ENCODE results near the gene THAP7. TPM values are rescaled to one million over a fixed set of nuclear protein-coding genes. Genes with fewer than 3 reads are reported as not detected.

Gene THAP7
- total RNA-seq, 1 experiment from 2014 or later, result 23.5 TPM

DNA sequence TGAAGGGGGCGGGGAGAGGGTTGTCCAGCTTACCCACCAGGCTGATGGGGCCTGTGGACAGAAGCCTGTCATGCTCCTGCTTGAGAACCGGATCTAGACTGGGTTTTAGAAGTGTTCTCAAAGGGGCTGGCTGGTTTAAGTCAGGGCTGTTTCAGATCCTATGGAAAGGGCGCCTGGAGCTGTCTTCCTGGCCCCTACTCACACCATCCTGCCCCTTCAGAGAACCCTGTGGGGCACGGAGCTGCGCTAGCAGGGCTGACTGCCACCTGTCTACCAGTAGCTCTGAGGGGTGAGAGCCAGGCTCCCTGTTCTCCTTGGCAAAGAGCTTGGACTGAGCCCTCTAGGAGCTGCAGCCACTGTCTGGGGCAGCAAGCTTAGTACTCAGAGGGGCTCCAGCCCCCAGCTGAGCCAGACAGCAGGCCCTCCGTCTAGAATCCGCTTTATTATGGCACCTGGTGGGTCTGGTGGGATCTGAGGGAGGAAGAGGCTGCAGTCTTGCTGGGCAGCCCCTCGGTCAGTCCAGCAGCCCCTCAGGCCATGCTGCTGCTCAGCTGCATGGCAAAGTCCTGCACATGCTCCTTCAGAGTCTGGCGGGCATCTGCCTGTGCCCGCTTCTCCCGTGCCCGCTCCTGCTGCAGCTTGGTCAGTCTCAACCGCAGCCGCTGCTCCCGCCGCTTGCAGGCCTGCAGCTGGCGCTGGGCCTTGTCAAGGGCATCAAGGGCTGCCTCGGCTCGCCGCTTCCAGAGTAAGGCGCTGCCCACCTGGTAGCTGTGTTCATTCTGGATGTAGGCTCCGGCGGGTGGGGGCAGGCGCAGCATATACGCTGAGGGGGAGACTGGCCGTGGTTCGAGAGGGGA, 2.3 kb downstream of the THAP7 start:
- TF ChIP-seq TCF7L2 (IDR thresholded peaks at IDR 0.05; ENCODE audit: low read depth, low read length) (no peak), POLR2AphosphoS5 (IDR thresholded peaks at IDR 0.05; ENCODE audit: low read depth, low read length) (peak; percentile 18; the same call in 1 of the 2 replicates), REST (IDR thresholded peaks at IDR 0.05; ENCODE audit: insufficient read depth in 1 of 2, low read depth in 2 of 2, low read length in 1 of 2) (no peak), SIN3A (IDR thresholded peaks at IDR 0.05; ENCODE audit: borderline replicate concordance, insufficient read depth, low read depth, low read length) (no peak)
- TF ChIP-seq, protein P1, sequence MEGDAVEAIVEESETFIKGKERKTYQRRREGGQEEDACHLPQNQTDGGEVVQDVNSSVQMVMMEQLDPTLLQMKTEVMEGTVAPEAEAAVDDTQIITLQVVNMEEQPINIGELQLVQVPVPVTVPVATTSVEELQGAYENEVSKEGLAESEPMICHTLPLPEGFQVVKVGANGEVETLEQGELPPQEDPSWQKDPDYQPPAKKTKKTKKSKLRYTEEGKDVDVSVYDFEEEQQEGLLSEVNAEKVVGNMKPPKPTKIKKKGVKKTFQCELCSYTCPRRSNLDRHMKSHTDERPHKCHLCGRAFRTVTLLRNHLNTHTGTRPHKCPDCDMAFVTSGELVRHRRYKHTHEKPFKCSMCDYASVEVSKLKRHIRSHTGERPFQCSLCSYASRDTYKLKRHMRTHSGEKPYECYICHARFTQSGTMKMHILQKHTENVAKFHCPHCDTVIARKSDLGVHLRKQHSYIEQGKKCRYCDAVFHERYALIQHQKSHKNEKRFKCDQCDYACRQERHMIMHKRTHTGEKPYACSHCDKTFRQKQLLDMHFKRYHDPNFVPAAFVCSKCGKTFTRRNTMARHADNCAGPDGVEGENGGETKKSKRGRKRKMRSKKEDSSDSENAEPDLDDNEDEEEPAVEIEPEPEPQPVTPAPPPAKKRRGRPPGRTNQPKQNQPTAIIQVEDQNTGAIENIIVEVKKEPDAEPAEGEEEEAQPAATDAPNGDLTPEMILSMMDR (IDR thresholded peaks at IDR 0.05), result no peak
- POLR2A ChIA-PET, result interaction anchor here (0.5 to 1.1 kb wide), 3 partner anchors 10 to 89 kb away, joined by 3 to 7 read pairs (median 6); no protein-coding TSS in a partner anchor
- ATAC-seq, result no peak
- no peak for DNase-seq (ENCODE audit: low read depth, low spot score)
- H3K27me3 ChIP-seq (ENCODE audit: control insufficient read depth, insufficient read depth, low read length), result no peaks in the 10 kb centered on the region
- H3K9me3 ChIP-seq (ENCODE audit: control insufficient read depth, insufficient read depth, low read depth, low read length), result no peaks in the 10 kb centered on the region
- CTCF ChIA-PET, result no interaction called here
- peaks cover 9% of the 10 kb centered on the region for H3K4me1 ChIP-seq (ENCODE audit: control insufficient read depth, insufficient read depth, low read length)
- no peak overlapping the region for H3K27ac ChIP-seq (ENCODE audit: low read length)
- no peaks in the 10 kb centered on the region; the same call in 1 of the 2 replicates for H3K36me3 ChIP-seq (ENCODE audit: control insufficient read depth, insufficient read depth, low read length)
- no peak overlapping the region for H3K4me3 ChIP-seq (ENCODE audit: low read depth in 2 of 2, low read length in 2 of 2)
- no TSS peak for BruUV-seq (replicated peaks)
- intact Hi-C loops (cut with micrococcal nuclease; ENCODE audit: unreplicated experiment) (no loop called here), in situ Hi-C loops (cut with HindIII; ENCODE audit: low pct_unique_long_range_greater_than_20kb, low sequenced_read_pairs) (no loop called here)

DNA sequence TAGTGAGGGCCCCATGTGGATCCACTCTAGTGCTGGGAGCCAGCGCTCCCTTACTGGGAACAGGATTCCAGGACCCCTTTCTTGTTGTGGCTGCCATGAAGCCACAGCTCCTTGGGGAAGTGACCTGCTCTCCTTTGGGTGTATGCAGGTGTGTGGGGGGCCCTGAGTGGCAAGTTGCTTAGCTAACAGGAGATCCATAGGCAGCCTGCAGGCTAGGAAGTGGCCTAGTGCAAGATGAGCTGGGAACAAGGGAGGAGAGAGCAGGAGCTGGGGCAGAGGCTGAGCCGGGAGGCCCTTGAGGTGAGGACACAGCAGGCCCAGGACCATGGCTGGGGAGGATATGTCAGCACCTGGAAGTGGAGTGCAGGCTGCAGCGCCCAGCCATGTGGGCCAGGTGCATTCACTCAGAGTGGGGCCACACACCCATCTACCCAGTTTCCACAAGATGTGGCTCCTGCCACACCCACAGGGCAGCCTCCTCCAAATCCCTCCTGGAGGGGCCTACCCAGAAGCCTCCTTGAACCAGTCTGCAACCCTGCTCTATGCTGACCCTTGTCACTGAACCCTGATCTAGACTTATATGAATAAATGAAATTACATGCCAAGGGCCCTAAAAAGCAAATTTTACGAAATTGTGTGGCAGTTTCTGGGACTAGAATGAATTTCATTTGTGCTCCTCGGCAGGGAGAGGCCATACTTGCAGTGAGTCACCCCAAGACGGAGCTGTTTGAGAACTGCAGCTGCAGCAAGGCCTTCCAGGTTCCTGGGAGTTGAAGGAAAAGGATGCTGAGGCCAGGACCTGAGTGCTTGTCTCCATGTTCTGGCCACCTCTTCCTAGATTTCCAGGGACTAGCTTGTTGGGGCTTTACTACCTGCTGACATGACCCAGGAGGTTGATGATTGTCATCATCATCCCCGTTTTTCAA, 3.2 kb downstream of the THAP7 start:
- Histone ChIP-seq H3K4me1 (ENCODE audit: control insufficient read depth, insufficient read depth, low read length) (peaks cover 9% of the 10 kb centered on the region), H3K27ac (ENCODE audit: low read length) (no peak overlapping the region), H3K9me3 (ENCODE audit: control insufficient read depth, insufficient read depth, low read depth, low read length) (no peaks in the 10 kb centered on the region), H3K27me3 (ENCODE audit: control insufficient read depth, insufficient read depth, low read length) (no peaks in the 10 kb centered on the region), H3K4me3 (ENCODE audit: low read depth in 2 of 2, low read length in 2 of 2) (no peak overlapping the region), H3K36me3 (ENCODE audit: control insufficient read depth, insufficient read depth, low read length) (no peaks in the 10 kb centered on the region; the same call in 1 of the 2 replicates)
- ATAC-seq (no peak), DNase-seq (ENCODE audit: low read depth, low spot score) (no peak)
- BruUV-seq (replicated peaks), result no TSS peak
- CTCF ChIA-PET, result no interaction called here
- peak; percentile 45 for TF ChIP-seq POLR2AphosphoS5 (IDR thresholded peaks at IDR 0.05; ENCODE audit: low read depth, low read length)
- no peak for TF ChIP-seq SIN3A (IDR thresholded peaks at IDR 0.05; ENCODE audit: borderline replicate concordance, insufficient read depth, low read depth, low read length)
- intact Hi-C loops (cut with micrococcal nuclease; ENCODE audit: unreplicated experiment) (no loop called here), in situ Hi-C loops (cut with HindIII; ENCODE audit: low pct_unique_long_range_greater_than_20kb, low sequenced_read_pairs) (no loop called here)
- POLR2A ChIA-PET, result interaction anchor here (0.5 to 1.1 kb wide), 2 partner anchors 9 to 25 kb away, joined by 3 to 6 read pairs; no protein-coding TSS in a partner anchor

Measured in Panc1 (cell line).